ENCODE data around the gene STK17B.
"Not testable (repeated sequence)": the region's sequence is repeated elsewhere in the genome, so short reads cannot be mapped to it uniquely, and the experiment has no call there.

Gene STK17B

GRCh38 chr2:196105951-196106350, 65.4 kb downstream of the STK17B start:
- DNase-seq: no peak

DNA sequence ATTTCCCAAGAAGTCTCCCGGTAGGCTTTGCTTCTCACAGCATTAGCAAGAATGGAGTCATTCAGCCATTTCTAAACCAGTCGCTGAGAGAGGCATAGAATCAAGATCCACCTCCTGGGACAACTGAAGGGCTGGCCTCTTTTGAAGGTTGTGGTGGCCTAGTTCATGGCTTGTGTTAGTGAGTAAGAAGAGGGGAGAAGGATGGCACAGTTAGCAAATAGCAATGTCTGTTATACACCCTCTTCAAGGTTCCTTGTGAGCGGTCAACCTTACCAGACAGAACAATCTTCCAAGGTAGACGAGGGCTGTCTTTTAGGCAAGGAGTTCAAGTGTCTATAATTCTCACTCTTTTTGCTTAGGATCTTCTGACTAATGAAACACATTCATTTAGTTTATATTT, 67.3 kb downstream of the STK17B start:
- DNase-seq: no peak

- no peak for DNase-seq
These were observed 67.8 kb downstream of the STK17B start for GRCh38 chr2:196103626-196104025.

DNA sequence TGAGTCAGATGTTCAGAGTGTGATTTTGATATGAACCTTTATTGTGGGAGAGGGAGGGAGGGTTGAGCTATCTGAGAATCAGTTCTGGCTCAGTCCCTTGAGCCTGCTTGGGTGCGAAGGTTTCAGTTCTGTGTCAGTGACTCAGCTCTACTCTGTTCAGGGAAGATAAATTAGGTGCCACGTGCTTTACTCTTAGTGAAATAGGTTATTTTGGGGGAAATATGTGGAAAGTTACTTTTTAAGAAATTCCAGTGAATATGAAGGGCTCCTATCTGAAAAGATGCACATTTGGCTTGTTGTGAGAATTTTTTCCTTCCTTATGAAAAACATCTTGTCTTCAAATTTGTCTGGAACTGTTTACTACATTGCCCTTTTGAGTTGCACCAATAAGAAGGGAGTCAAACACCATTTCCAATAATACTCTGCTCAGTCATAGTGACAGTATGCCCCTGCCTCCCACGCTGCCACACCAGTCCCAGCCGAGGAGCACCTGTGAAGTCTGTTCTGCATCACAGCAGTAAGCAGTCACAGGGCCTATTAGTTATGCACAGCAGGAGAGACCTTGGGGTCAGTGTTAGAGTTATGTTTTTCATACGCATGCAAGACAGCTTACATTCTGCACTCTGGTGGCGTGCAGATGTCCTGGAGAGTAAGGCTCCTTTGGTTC, 69.9 kb downstream of the STK17B start:
- no peak for DNase-seq

GRCh38 chr2:196099916-196100315, 71.5 kb downstream of the STK17B start:
- DNase-seq: no peak

DNA sequence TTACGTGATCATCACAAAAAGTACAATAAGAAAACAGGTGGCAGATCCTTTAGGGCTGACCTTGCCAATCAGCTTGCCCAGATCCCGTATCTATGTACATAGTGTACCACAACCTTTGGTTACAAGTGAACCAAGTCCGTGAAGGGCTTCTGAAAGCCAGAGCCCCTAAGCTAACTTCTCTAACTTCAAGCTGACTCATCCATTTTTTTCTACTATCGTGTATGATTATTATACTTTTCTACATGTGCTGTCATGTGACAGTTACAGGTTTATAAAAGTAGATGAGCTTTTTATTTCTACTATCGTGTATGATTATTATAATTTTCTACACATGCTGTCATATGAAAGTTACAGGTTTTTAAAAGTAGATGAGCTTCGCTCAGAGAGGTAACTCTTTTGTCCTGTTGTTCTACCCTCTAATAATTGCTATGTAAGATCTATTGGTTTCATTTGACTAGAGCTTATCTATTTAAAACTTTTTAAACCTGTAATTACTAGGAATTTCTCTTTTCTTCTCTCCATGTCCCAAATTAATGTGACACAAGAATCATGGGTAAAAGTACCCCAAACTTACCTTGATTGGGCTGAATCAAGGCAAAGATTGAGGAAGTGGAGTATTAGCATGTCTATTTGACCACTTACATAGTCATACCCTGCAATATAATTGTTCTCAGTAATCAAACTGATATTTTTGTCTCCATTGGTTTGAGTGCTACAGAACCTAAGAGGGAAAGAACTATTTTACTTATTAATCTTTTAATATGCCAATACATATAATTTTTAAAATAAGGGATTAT, 73.3 kb downstream of the STK17B start:
- DNase-seq: no peak

- no peak for DNase-seq
These were observed 74.2 kb downstream of the STK17B start for GRCh38 chr2:196096982-196097745.

DNA sequence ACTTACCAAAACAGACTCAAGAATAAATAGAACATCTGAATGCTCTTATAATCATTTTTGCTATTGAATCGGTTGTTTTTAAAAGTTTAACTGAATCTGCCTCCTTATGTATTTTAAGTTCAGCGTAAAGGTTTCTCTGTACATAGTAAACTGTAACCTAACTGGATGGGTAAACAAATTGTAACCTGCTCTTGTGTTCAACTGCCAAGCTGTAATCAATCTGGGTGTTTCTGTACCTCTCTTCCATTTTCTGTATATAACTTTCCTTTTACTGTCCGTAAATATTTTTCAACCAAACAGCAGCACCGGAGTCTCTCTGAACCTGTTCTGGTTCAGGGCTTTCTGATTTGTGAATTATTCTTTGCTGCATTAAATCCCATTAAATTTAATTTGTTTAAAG, 75.1 kb downstream of the STK17B start:
- no peak for DNase-seq

DNA sequence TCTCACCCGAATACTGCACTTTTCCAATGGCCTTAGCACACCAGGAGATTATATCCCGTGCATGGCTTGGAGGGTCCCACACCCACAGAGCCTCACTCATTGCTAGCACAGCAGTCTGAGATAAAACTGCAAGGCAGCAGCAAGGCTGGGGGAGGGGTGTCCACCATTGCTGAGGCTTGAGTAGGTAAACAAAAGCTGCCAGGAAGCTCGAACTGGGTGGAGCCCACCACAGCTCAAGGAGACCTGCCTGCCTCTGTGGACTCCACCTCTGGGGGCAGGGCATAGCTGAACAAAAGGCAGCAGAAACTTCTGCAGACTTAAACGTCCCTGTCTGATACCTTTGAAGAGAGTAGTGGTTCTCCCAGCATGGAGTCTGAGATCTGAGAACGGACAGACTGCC, 81.9 kb downstream of the STK17B start:
- DNase-seq: not testable (repeated sequence)

GRCh38 chr2:196088203-196088602, 83.2 kb downstream of the STK17B start:
- DNase-seq: no peak

GRCh38 chr2:196086517-196087368, 84.6 kb downstream of the STK17B start:
- no peak for DNase-seq

- DNase-seq: no peak
These were observed 87.8 kb downstream of the STK17B start for GRCh38 chr2:196083601-196084000.
